Activated CD4-positive, alpha-beta T cell treated with anti-CD3 and anti-CD28 coated beads, Interleukin-2, amount 10 ng/mL, durations not matched to agents 7 days and 5 days (primary cell): Measurements from ENCODE around the gene RBBP8. TPM values are rescaled to one million over a fixed set of nuclear protein-coding genes. Genes with fewer than 3 reads are reported as not detected.

Source experiments
- CTCF ChIA-PET: fragments of 350-600 bp; sonication (Branson Sonifier 250); formaldehyde crosslinking; loops from one replicate; lab custom pipeline; 2021; ENCODE audit warnings: antibody characterized with exemption; lab: Charles Lee
- POLR2A ChIA-PET: fragments of 350-600 bp; sonication (Branson Sonifier 250); formaldehyde crosslinking; loops from one replicate; lab custom pipeline; 2021; ENCODE audit warnings: antibody characterized with exemption; lab: Charles Lee
- DNase-seq: peaks from one replicate; pipeline ENCODE4 v3.0.0-alpha.2; 2020
- H3K27ac Mint-ChIP-seq: one replicate; pipeline ENCODE4 v1.8.0; 2021; ENCODE audit warnings: mild to moderate bottlenecking, moderate library complexity, mixed read lengths
- H3K27me3 Mint-ChIP-seq: one replicate; pipeline ENCODE4 v1.8.0; 2021; ENCODE audit warnings: mixed read lengths
- H3K36me3 Mint-ChIP-seq: one replicate; pipeline ENCODE4 v1.8.0; 2021; ENCODE audit warnings: low read depth, mixed read lengths
- H3K4me1 Mint-ChIP-seq: one replicate; pipeline ENCODE4 v1.8.0; 2021; ENCODE audit warnings: mixed read lengths
- H3K4me3 Mint-ChIP-seq: one replicate; pipeline ENCODE4 v1.8.0; 2021; ENCODE audit warnings: mild to moderate bottlenecking, moderate library complexity, mixed read lengths
- H3K9me3 Mint-ChIP-seq: one replicate; pipeline ENCODE4 v1.8.0; 2021; ENCODE audit warnings: mixed read lengths
- total RNA-seq, 2 experiments: library from RNA; stranded (reverse); gene quantifications; one replicate each; pipeline ENCODE4 v1.2.3, GENCODE V29; 2021

RBBP8 gene
- total RNA-seq, 2 experiments from 2014 or later, result 63.3 to 66.2 TPM

DNA sequence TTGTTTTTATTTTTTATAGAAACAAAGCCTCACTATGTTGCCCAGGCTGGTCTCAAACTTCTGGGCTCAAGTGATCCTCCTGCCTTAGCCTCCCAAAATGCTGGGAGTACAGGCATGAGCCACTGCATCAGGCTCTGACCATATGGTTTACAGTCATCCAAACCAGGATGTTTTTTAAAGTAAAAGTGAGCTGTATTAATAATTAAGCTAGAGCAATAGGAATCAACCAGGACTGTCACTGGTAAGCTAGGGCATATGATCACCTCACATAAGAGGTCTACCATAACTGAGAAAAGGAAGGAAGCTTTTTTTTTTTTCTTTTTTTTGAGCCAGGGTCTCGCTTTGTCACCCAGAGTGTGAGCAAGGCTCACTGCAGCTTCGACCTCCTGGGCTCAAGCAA, 8.5 kb upstream of the RBBP8 start:
- no peak for DNase-seq
- ChIA-PET CTCF (interaction anchor here (1.1 to 1.4 kb wide), 3 partner anchors 9 to 58 kb away, joined by 4 to 6 read pairs (median 4); partner anchors contain the start of gene RBBP8), POLR2A (no interaction called here)
- no peaks in the 10 kb centered on the region for H3K36me3 Mint-ChIP-seq
- no peak overlapping the region for H3K27ac Mint-ChIP-seq
- peaks cover 8% of the 10 kb centered on the region for H3K27me3 Mint-ChIP-seq
- no peaks in the 10 kb centered on the region for H3K4me1 Mint-ChIP-seq
- no peaks in the 10 kb centered on the region for H3K9me3 Mint-ChIP-seq
- no peak overlapping the region for H3K4me3 Mint-ChIP-seq

DNA sequence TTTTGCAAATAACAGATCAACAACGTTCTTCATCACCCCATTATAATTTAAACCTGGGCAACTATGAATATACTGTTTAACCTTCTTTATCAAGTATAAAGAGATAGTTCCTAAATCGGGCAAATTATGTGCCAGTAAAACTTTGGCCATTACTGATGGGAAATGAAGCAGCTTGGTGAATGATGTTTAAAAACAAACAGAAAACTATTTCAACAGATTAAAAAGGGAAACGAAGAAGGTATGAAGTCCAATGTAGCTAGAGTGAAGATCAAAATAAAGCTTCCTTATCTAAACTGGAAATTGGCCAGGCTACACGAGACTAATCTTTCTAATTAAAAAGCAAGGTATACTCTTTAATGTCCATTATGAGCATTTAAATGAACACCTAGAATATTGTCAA, 6.7 kb upstream of the RBBP8 start:
- Mint-ChIP-seq H3K27me3 (peaks cover 3% of the 10 kb centered on the region), H3K4me1 (peaks cover 1% of the 10 kb centered on the region), H3K36me3 (no peaks in the 10 kb centered on the region), H3K9me3 (no peaks in the 10 kb centered on the region), H3K4me3 (no peak overlapping the region), H3K27ac (no peak overlapping the region)
- no peak for DNase-seq
- ChIA-PET POLR2A (no interaction called here), CTCF (no interaction called here)

DNA sequence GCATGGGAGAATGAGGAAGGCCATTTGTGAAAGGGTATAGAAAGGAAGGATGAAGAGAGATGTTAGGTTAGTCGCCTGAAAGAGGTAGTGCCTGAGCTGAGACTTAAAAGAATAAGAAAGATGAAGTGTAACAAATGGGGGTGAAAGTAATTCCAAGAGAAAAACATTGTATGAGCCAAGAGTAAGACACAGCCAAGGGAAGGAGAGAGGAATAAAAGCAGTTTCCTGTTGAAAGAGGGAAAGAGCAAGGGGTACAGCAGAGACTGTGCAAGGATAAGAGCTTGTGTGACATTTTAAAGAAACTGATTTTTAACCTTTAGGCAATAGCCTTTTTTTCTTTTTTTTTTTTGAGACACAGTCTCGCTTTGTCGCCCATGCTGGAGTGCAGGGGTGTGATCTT, 4.8 kb upstream of the RBBP8 start:
- peaks cover 7% of the 10 kb centered on the region for H3K27me3 Mint-ChIP-seq
- peaks cover 7% of the 10 kb centered on the region for H3K4me1 Mint-ChIP-seq
- no peak overlapping the region for H3K4me3 Mint-ChIP-seq
- H3K9me3 Mint-ChIP-seq, result no peaks in the 10 kb centered on the region
- no peaks in the 10 kb centered on the region for H3K36me3 Mint-ChIP-seq
- no peak for DNase-seq
- ChIA-PET CTCF (interaction anchor here (1.1 kb wide), 1 partner anchor 76 kb away, joined by 3 read pairs; no protein-coding TSS in a partner anchor), POLR2A (no interaction called here)
- H3K27ac Mint-ChIP-seq, result no peak overlapping the region

DNA sequence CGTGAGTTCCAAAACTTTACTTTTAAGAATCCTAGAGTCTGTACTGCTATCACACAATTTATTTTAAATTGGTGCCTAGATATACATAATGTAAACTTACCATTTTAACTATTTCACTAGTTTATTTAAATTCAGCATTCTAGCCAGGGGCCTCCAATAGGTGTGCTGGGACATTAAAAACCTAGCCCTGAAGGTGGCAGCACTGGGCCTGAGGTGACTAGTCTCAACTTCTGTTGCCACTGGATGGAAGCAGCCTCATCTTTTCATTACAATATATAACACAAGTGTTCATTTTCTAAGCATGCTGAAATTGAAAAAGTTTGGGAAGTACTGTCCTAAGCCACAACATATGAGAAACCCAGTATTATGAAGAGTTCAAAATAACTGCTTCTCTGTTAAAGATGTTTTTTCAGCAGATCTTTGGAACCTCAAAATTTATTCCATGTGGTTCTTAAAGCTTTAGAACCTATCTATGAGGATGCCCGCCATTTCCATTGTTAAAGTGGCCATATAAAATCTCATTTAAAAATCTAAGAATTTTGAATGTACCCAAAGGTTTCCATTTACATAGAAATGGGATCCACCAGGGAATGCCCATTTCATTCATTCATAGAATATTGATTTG, 2.9 kb upstream of the RBBP8 start:
- H3K4me1 Mint-ChIP-seq, result peaks cover 19% of the 10 kb centered on the region
- no peak overlapping the region for H3K4me3 Mint-ChIP-seq
- H3K27ac Mint-ChIP-seq, result no peak overlapping the region
- CTCF ChIA-PET, result interaction anchor here (0.7 to 1.4 kb wide), 4 partner anchors 28 to 1440 kb away, joined by 3 to 4 read pairs (median 3); no protein-coding TSS in a partner anchor
- peak; percentile 89 for DNase-seq
- peaks cover 5% of the 10 kb centered on the region for H3K27me3 Mint-ChIP-seq
- no peaks in the 10 kb centered on the region for H3K9me3 Mint-ChIP-seq
- H3K36me3 Mint-ChIP-seq, result peaks cover 7% of the 10 kb centered on the region
- POLR2A ChIA-PET, result no interaction called here

DNA sequence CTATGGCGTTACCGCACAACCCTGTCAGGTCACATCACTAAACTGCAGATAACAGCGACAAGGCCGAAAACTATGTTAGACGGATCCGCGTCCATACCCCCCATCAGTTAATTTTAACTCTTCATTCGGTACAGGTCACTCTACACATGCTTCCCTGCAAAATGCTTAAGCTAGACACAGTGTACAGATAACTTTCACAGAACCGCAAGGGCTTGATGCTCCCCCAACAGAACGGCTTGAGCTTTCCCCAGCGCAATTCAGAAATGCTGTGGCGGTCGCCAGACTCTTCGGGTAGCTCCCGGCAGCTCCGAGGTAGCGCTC, 283 bp upstream of the RBBP8 start:
- POLR2A ChIA-PET, result interaction anchor here (0.6 to 0.7 kb wide), 2 partner anchors 927 to 1393 kb away, joined by 3 read pairs; no protein-coding TSS in a partner anchor
- Mint-ChIP-seq H3K9me3 (no peaks in the 10 kb centered on the region), H3K4me1 (peaks cover 38% of the 10 kb centered on the region), H3K27me3 (peaks cover 5% of the 10 kb centered on the region), H3K27ac (peak overlapping the region; percentile 93), H3K4me3 (peak overlapping the region; percentile 94), H3K36me3 (peaks cover 18% of the 10 kb centered on the region)
- no peak for DNase-seq
- CTCF ChIA-PET, result interaction anchor here (0.7 to 0.9 kb wide), 6 partner anchors 8 to 642 kb away, joined by 3 to 4 read pairs (median 3); no protein-coding TSS in a partner anchor

DNA sequence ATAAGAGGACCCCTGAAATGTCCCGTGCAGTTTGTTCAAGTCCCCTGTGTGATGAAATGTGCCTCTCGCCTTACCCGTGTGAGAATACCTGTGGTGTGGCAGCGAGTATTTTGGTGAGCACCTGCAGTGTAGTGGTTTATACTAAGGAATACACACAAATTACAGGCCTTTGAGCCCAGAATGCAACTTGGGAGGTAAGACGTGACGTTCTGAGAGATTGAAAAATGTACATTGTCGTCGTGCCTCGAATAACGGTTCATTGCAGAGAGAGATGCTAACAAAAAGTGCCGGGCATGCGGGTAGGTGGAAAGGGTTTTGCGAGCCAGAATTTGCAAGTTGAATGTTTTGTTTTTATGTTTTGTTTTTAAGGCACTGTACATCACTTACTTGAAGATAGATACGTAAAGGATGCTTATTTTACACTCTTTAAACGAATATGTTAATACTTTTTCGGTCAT, 867 bp downstream of the RBBP8 start:
- no peak for DNase-seq
- H3K4me1 Mint-ChIP-seq, result peaks cover 43% of the 10 kb centered on the region
- no peaks in the 10 kb centered on the region for H3K9me3 Mint-ChIP-seq
- POLR2A ChIA-PET, result no interaction called here
- peak overlapping the region; percentile 94 for H3K4me3 Mint-ChIP-seq
- peaks cover 5% of the 10 kb centered on the region for H3K27me3 Mint-ChIP-seq
- CTCF ChIA-PET, result interaction anchor here (0.9 to 1.3 kb wide), 3 partner anchors 9 to 24 kb away, joined by 3 to 4 read pairs (median 3); no protein-coding TSS in a partner anchor
- H3K27ac Mint-ChIP-seq, result peak overlapping the region; percentile 93
- peaks cover 26% of the 10 kb centered on the region for H3K36me3 Mint-ChIP-seq

DNA sequence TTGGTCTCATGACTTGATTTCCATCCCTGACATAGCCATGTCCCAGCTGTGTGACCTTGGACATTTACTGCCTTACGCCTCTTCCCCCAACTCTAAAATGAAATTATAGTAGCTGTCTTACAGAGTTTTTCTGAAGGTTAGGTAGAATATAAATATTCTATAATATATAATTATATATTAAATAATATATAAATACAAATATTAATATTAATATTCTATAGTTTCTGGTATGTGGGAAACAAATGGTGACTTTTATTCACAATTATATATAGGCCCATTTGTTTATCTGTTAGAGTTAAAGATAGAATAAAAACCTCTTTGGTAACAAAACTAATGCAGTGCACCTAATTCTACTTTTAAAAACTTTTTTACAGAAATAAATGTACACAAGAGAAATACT, 1.7 kb downstream of the RBBP8 start:
- peaks cover 51% of the 10 kb centered on the region for H3K4me1 Mint-ChIP-seq
- peak overlapping the region; percentile 94 for H3K4me3 Mint-ChIP-seq
- CTCF ChIA-PET, result interaction anchor here (1.1 to 1.3 kb wide), 3 partner anchors 14 to 116 kb away, joined by 3 to 4 read pairs (median 3); no protein-coding TSS in a partner anchor
- no peak for DNase-seq
- no peaks in the 10 kb centered on the region for H3K9me3 Mint-ChIP-seq
- H3K27me3 Mint-ChIP-seq, result peaks cover 5% of the 10 kb centered on the region
- peak overlapping the region; percentile 71 for H3K27ac Mint-ChIP-seq
- peaks cover 33% of the 10 kb centered on the region for H3K36me3 Mint-ChIP-seq
- POLR2A ChIA-PET, result interaction anchor here (0.7 kb wide), 1 partner anchor 1292 kb away, joined by 5 read pairs; no protein-coding TSS in a partner anchor

DNA sequence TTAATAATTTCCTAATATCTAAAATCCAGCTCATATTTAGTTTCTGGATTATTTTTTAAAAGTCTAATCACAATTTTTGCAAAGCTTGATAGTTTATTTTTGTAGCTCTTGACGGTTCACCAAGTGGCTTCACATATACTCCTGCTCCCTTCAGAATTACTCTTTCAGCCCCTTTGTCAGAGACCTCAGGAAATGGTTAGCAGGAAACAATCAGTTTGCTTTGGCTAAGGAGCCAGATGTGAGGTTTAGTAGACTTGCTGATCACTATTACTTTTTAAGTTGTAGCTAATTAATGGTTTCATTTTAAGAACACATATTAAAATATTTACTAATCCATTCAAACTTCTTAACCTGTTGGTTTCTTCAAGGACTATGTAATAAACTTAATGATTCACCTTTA, 2.3 kb downstream of the RBBP8 start:
- Mint-ChIP-seq H3K27me3 (peaks cover 5% of the 10 kb centered on the region), H3K9me3 (no peaks in the 10 kb centered on the region), H3K4me1 (peaks cover 52% of the 10 kb centered on the region), H3K4me3 (peak overlapping the region; percentile 61), H3K36me3 (peaks cover 36% of the 10 kb centered on the region), H3K27ac (no peak overlapping the region)
- no peak for DNase-seq
- ChIA-PET POLR2A (no interaction called here), CTCF (interaction anchor here (0.6 to 1.3 kb wide), 5 partner anchors 13 to 117 kb away, joined by 3 to 8 read pairs (median 3); no protein-coding TSS in a partner anchor)

DNA sequence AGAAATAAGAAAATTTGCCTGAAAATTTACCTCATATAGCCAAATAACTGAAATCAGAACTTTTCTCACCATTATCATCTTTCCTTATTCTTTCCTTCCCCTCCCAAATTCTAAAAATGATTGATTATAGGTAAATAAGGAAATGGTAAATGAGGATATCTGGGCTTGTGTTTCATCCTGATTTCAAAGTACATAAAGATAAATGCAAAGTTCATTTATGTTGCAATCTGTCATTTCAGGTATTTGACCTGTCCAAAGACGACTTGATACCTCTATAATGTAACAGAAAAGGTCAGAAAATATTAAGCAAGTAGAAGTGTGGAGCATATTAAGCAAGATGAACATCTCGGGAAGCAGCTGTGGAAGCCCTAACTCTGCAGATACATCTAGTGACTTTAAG, 3.4 kb downstream of the RBBP8 start:
- DNase-seq, result no peak
- no peaks in the 10 kb centered on the region for H3K9me3 Mint-ChIP-seq
- peaks cover 52% of the 10 kb centered on the region for H3K4me1 Mint-ChIP-seq
- ChIA-PET CTCF (no interaction called here), POLR2A (no interaction called here)
- peaks cover 36% of the 10 kb centered on the region for H3K36me3 Mint-ChIP-seq
- peaks cover 5% of the 10 kb centered on the region for H3K27me3 Mint-ChIP-seq
- H3K4me3 Mint-ChIP-seq, result no peak overlapping the region
- H3K27ac Mint-ChIP-seq, result no peak overlapping the region

DNA sequence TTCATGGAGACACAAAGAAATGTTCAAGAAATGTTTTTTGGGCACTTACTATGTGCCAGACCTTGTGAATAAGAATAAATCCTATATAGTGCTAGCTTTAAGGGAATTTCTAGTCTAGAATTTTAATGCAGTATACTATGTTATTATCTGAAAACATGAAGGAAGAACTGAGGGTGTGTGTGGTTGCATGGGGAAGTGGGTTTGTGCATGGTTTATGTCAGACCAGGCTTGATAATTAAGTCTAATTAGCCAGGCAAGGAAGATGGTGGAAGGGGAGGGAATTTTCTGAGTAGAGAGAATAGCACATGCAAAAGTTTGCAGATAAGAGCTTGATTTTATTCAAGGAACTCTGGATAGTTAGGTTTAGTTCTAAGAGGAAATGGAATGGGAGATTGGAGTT, 6.5 kb downstream of the RBBP8 start:
- POLR2A ChIA-PET, result no interaction called here
- Mint-ChIP-seq H3K36me3 (peaks cover 39% of the 10 kb centered on the region), H3K27ac (no peak overlapping the region), H3K9me3 (no peaks in the 10 kb centered on the region), H3K4me1 (peaks cover 38% of the 10 kb centered on the region), H3K27me3 (no peaks in the 10 kb centered on the region), H3K4me3 (no peak overlapping the region)
- no peak for DNase-seq
- CTCF ChIA-PET, result no interaction called here

DNA sequence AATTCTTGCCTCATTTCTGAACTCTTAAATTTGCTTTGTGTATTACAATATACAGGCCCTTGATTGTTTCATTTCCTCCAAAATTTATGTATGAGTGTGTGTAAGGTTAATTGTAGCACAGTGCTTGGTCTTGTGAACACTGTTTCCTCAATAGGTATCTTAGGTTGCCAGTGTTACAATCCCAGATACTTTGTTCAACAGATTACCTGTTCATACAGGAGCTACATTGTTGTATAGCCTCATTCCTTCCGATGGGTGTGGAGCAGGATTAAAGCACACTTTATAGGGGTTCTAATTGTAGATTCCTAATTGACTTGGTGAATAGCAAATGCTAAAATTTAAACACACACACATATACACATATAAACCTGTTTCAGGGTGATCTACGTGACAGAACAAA, 10.7 kb downstream of the RBBP8 start:
- H3K4me1 Mint-ChIP-seq, result peaks cover 11% of the 10 kb centered on the region
- no peaks in the 10 kb centered on the region for H3K9me3 Mint-ChIP-seq
- ChIA-PET POLR2A (no interaction called here), CTCF (interaction anchor here (1.2 kb wide), 1 partner anchor 18 kb away, joined by 4 read pairs; no protein-coding TSS in a partner anchor)
- H3K4me3 Mint-ChIP-seq, result no peak overlapping the region
- no peaks in the 10 kb centered on the region for H3K27me3 Mint-ChIP-seq
- H3K36me3 Mint-ChIP-seq, result peaks cover 35% of the 10 kb centered on the region
- no peak for DNase-seq
- H3K27ac Mint-ChIP-seq, result peak overlapping the region; percentile 50

DNA sequence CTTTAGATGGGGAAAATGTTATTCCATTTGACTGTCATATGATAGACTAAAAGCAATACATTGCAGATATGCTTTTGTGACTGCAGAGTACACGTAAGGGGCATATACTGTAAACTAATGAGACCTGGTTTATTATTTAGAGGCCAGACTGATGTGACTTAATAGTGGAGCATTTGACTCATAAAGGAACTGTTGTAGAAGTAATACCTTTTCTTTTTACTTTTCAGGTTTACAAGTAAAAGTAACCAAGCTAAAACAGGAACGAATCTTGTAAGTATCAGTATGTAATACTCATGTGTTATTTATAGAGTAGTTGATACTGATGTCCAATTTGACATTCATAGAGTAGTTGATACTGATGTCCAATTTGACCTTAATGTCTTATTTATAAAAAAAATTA, 13.1 kb downstream of the RBBP8 start:
- no peak for DNase-seq
- Mint-ChIP-seq H3K4me3 (no peak overlapping the region), H3K27ac (no peak overlapping the region), H3K9me3 (no peaks in the 10 kb centered on the region), H3K27me3 (no peaks in the 10 kb centered on the region), H3K4me1 (peaks cover under 1% of the 10 kb centered on the region), H3K36me3 (peaks cover 45% of the 10 kb centered on the region)
- POLR2A ChIA-PET, result no interaction called here
- CTCF ChIA-PET, result no interaction called here

DNA sequence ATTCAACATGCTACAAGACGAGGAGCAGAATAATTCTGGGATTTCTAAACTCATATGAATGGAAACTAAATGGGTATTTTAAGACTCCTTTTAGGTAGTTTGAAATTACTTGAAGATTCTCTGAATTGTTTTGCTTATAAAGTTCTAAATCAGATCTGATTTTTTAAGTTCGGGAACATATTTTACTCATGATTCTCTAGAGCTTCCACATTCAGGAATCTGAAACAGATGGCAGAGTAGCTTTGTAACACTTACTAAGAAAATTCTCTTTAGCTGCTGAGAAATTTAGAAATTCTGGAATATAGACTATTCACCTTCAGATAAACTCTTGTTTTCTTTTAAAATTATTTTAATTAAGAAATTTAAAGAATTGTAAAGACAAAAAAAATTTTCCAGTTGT, 13.7 kb downstream of the RBBP8 start:
- ChIA-PET POLR2A (no interaction called here), CTCF (interaction anchor here (1.0 to 1.5 kb wide), 2 partner anchors 8 to 145 kb away, joined by 3 read pairs; no protein-coding TSS in a partner anchor)
- Mint-ChIP-seq H3K27ac (no peak overlapping the region), H3K27me3 (no peaks in the 10 kb centered on the region), H3K9me3 (no peaks in the 10 kb centered on the region), H3K36me3 (peaks cover 49% of the 10 kb centered on the region), H3K4me1 (peaks cover 1% of the 10 kb centered on the region), H3K4me3 (no peak overlapping the region)
- DNase-seq, result no peak
